GM12892 (cell line): Measurements from ENCODE around the gene HADHB.

Source experiments
- POLR2A ChIP-seq: IDR thresholded peaks from 2 replicates; pipeline ENCODE4 v1.6.1; 2011; ENCODE audit warnings: low read depth, low read length, control low read depth
- POLR2AphosphoS5 ChIP-seq: IDR thresholded peaks from 2 replicates; pipeline ENCODE4 v1.6.1; 2011; ENCODE audit warnings: low read depth, low read length, control low read depth

DNA sequence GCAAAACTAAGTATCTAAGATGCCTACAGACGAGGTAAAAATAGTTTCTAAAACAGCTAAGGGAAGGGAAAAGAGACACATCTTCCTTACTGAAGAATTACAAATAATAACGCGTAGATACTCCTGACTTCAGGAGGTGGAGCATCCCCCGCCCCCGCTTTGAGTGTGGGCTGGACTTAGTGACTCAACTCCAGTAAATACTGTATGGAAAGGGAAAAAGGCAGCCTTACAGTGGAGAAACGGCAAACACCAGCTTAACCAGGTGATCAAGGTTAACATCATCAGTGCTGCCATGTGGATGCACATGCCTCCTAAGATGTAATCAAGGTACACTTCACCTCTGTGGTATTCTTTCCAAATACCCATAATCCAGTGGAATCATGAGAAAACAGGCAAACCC lies 47.9 kb downstream of the HADHB start:
- TF ChIP-seq POLR2A, result no peak
- TF ChIP-seq POLR2AphosphoS5, result no peak
